Fibroblast of upper back skin (primary cell): Measurements from ENCODE around the gene CD70.
"Not testable (repeated sequence)": the region's sequence is repeated elsewhere in the genome, so short reads cannot be mapped to it uniquely, and the experiment has no call there.

Source experiments
- DNase-seq: peaks from one replicate; pipeline ENCODE4 v3.0.0-alpha.2; 2013

Gene CD70

GRCh38 chr19:6597471-6598253, 6.7 kb upstream of the CD70 start:
- DNase-seq = not testable (repeated sequence)

GRCh38 chr19:6596621-6597020, 5.7 kb upstream of the CD70 start:
- no peak for DNase-seq

GRCh38 chr19:6593651-6594416, 2.9 kb upstream of the CD70 start:
- DNase-seq = peak; percentile 51

- DNase-seq = no peak
These were observed 608 bp downstream of the CD70 start for GRCh38 chr19:6590258-6590826.

GRCh38 chr19:6589711-6590257, 1.2 kb downstream of the CD70 start:
- no peak for DNase-seq

GRCh38 chr19:6588508-6589345, 2.2 kb downstream of the CD70 start:
- no peak for DNase-seq

GRCh38 chr19:6587998-6588507, 2.9 kb downstream of the CD70 start:
- no peak for DNase-seq

- DNase-seq = no peak
These were observed 3.7 kb downstream of the CD70 start for GRCh38 chr19:6587093-6587820.

- DNase-seq = no peak
These were observed 4.2 kb downstream of the CD70 start for GRCh38 chr19:6586726-6587092.

- DNase-seq = no peak
These were observed 4.9 kb downstream of the CD70 start for GRCh38 chr19:6586056-6586455.

GRCh38 chr19:6582515-6583484, 8.2 kb downstream of the CD70 start:
- not testable (repeated sequence) for DNase-seq

GRCh38 chr19:6580313-6580712, 10.6 kb downstream of the CD70 start:
- peak; percentile 70 for DNase-seq

GRCh38 chr19:6579450-6580178, 11.3 kb downstream of the CD70 start:
- no peak for DNase-seq

- no peak for DNase-seq
These were observed 13.3 kb downstream of the CD70 start for GRCh38 chr19:6577476-6578125.

- DNase-seq = no peak
These were observed 14.0 kb downstream of the CD70 start for GRCh38 chr19:6576869-6577475.

- DNase-seq = no peak
These were observed 17.6 kb downstream of the CD70 start for GRCh38 chr19:6573350-6573749.

GRCh38 chr19:6572217-6572616, 18.7 kb downstream of the CD70 start:
- DNase-seq = no peak

- DNase-seq = no peak
These were observed 19.8 kb downstream of the CD70 start for GRCh38 chr19:6571167-6571566.

- no peak for DNase-seq
These were observed 20.2 kb downstream of the CD70 start for GRCh38 chr19:6570764-6571163.
